Urinary bladder (tissue), 4 donors: ENCODE measurements around the gene ODF2. TPM values are rescaled to one million over a fixed set of nuclear protein-coding genes. Genes with fewer than 3 reads are reported as not detected.
"Not testable (repeated sequence)": the region's sequence is repeated elsewhere in the genome, so short reads cannot be mapped to it uniquely, and the experiment has no call there.

Source experiments
- DNase-seq: peaks from one replicate; pipeline ENCODE4 v3.0.0-alpha.2; 2015; ENCODE audit errors: extremely low spot score
- H3K27ac ChIP-seq: one replicate; pipeline ENCODE4 v1.5.1; 2013; ENCODE audit warnings: low read depth, mild to moderate bottlenecking, moderate library complexity
- H3K36me3 ChIP-seq: one replicate; pipeline ENCODE4 v1.6.1; 2013; ENCODE audit warnings: mild to moderate bottlenecking, moderate library complexity; ENCODE audit not compliant: insufficient read depth
- H3K4me1 ChIP-seq: one replicate; pipeline ENCODE4 v1.6.1; 2013; ENCODE audit warnings: mild to moderate bottlenecking, moderate library complexity; ENCODE audit not compliant: insufficient read depth
- H3K4me3 ChIP-seq: one replicate; pipeline ENCODE4 v1.5.1; 2013; ENCODE audit warnings: low read depth, low read length
- WGBS: extraction: QIAGEN DNeasy Blood & Tissue Kit; methylation state at CpG from one replicate; pipeline ENCODE4 v1.1.7; 2013; 5-methylcytosine and 5-hydroxymethylcytosine counted together
- polyA plus RNA-seq: library from polyadenylated mRNA; stranded (reverse); fragments of 200-250 nt; gene quantifications from one replicate; pipeline ENCODE4 v1.2.3, GENCODE V29; 2013
- total RNA-seq: library from RNA; depleted of rRNA; stranded (reverse); fragments of >200 nt; gene quantifications from one replicate; pipeline ENCODE4 v1.2.3, GENCODE V29; 2014
- donor health status: healthy with polysubstance abuse.
- donor health status: healthy.

Gene ODF2
- total and polyA plus RNA-seq, 2 donors = 25.4 to 27.5 TPM

DNA sequence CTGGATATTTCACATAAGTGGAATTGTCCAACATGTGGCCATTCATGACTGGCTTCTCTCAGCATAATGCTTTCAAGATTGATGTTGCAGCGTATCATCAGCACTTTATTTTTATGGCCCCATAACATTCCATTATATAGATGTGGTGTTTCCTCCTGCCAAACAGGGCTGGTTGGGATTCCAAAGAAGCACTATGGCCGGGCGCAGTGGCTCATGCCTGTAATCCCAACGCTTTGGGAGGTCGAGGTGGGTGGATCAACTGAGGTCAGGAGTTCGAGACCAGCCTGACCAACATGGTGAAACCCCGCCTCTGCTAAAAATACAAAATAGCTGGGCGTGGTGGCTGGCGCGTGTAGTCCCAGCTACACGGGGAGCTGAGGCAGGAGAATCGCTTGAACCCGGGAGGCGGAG is 47.6 kb downstream of the ODF2 start:
- WGBS = 22% methylated on average over 14 of the region's 14 CpGs
- DNase-seq, H3K4me3 ChIP-seq, H3K27ac ChIP-seq, H3K4me1 ChIP-seq, H3K36me3 ChIP-seq: not testable (repeated sequence)

DNA sequence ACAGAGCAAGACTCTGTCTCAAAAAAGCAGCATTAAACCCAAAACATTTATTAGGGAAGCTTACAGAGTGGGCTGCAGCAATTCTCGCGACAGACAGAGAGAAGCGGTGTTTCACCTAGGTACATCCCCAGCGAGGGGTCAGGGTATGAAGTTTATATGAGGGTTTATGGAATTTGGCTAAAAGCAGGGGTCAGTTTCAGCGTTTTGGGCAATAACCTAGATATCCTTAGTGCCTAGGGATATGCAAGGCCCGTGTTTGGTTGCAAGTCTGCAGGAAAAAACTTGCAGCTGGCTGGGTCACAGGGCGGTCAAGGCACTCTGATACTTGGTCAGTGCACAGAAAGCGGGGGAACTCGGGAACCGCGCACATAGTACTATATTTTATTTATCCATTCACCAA is 48.1 kb downstream of the ODF2 start:
- 11% methylated on average over 11 of the region's 11 CpGs for WGBS
- no peak overlapping the region for H3K4me3 ChIP-seq
- H3K27ac ChIP-seq = no peak overlapping the region
- H3K36me3 ChIP-seq = no peaks in the 10 kb centered on the region
- H3K4me1 ChIP-seq = no peaks in the 10 kb centered on the region
- no peak for DNase-seq

DNA sequence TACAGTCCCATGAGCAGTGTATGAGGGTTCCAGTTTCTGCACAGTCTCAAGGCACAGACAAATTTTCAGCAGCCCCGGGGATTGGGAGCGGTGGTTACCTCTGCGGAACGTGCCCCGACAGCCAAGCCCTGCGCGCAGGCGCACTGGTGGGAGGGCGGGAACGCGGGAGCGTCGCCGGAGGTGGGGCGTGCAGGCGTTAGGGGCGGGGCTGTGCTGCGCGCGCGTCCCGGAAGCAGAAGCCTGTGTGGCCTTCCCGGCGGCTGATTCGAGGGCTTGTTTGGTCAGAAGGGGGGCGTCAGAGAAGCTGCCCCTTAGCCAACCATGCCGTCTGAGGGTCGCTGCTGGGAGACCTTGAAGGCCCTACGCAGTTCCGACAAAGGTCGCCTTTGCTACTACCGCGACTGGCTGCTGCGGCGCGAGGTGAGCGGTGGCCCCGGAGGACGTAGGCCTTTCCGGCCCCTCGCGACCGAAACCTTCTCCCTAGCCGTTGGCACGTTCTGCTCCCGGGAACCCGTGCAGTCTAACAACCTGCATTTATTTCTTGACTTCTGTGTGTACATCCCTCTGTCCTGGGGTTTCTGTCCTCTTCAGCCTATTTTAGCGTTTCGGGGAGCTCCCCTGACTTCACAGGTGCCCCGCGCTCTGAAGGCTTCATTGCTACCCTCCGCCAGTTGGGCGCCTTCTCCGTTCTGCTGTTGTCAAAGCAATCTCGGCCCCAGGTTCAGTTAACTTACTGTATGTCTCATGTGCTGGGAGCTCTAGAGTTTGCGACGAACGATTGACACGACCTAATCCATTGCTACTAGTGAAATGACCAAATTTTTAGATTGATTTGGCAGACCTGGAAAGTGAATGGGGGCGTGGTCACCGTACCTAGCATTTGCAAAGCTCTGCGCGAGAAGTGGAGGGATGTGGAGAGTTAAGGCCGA is 48.9 kb downstream of the ODF2 start, which contains the start of gene GLE1:
TSS of gene GLE1 (plus strand) at position 235 of the 929 bp plus-strand sequence. CDS start at position 322, 87 bp downstream.
- peak within 1 kb of the TSS; percentile 78 for H3K27ac ChIP-seq
- H3K4me3 ChIP-seq = peak within 1 kb of the TSS; percentile 69
- DNase-seq = peak; percentile 84
- under 1% methylated on average over 64 of the region's 64 CpGs for WGBS
- H3K4me1 ChIP-seq = no peaks in the 10 kb centered on the region
- no peaks in the 10 kb centered on the region for H3K36me3 ChIP-seq

DNA sequence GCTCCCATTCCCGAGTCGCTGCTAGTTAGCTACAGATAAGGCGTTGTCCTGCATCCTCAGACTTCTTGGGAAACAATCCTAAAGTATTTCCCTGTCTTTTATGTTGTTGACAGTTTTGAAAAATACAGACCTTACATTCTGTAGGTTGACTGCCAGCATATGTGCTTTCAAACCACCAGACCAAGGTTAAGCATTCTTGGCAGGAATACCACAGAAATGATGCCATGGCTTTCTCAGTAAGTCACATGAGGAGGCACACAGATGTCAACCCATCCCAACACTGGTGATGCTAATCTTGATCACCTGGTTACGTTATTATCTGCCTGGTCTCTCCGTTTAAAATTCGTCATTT is 49.6 kb downstream of the ODF2 start:
- peak overlapping the region; percentile 69 for H3K4me3 ChIP-seq
- no peak for DNase-seq
- H3K4me1 ChIP-seq = no peaks in the 10 kb centered on the region
- H3K36me3 ChIP-seq = peaks cover 5% of the 10 kb centered on the region
- 23% methylated on average over 6 of the region's 6 CpGs for WGBS
- no peak overlapping the region for H3K27ac ChIP-seq

DNA sequence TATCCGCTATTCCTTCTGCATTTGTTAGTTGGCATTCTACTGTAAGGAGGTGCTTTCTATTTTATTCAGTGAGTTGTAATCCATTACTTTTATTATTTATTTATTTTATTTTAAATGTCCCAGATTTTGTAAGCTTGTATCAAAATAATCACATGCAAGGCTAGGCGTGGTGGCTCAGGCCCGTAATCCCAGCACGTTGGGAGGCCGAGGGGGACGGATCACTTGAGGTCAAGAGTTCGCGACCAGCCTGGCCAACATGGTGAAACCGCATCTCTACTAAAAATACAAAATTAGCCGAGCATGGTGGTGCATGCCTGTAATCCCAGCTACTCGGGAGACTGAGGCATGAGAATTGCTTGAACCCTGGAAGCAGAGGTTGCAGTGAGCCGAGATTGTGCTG is 50.1 kb downstream of the ODF2 start:
- H3K27ac ChIP-seq, H3K36me3 ChIP-seq, H3K4me3 ChIP-seq, DNase-seq, H3K4me1 ChIP-seq: not testable (repeated sequence)
- WGBS = 76% methylated on average over 12 of the region's 12 CpGs

DNA sequence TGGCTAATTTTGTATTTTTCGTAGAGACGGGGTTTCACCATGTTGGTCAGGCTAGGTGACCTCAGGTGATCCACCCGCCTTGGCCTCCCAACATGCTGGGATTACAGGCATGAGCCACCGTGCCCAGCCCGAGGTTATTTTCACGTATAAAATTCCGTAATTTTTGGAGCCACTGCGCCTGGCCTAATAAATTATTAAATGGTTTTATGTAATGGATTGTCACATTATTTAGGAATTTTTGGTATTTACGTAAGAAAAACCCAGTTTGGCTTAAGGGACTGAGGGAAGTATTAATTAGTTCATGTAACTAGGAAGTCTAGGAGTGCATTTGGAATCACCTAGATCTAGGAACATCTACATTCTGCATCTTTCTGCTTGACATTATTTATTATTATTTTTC is 57.0 kb downstream of the ODF2 start:
- 95% methylated on average over 9 of the region's 9 CpGs for WGBS

DNA sequence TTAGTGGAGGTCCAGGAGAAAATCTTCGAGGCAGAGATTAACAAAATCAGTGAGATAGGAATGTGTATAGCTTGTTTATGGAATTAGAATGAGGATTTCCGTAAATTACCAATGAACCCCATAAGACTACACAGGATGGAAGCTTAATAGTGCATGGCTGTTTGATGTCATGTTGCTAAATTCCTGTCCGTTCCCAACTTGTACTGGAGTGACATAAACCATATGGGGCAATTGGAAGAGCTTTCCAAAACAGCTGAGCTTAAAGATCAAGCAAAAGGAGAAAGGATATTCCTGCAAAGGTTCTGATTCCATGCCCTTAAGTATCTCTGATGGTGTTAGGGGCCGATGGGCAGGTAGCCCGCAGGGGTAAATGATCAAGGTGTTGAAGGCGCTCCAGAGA is 66.2 kb downstream of the ODF2 start:
- DNase-seq = no peak
- H3K27ac ChIP-seq = no peak overlapping the region
- peaks cover 9% of the 10 kb centered on the region for H3K36me3 ChIP-seq
- peaks cover 3% of the 10 kb centered on the region for H3K4me1 ChIP-seq
- H3K4me3 ChIP-seq = no peak overlapping the region
- WGBS = 77% methylated on average over 6 of the region's 6 CpGs

More for the DNA sequence above, 57.0 kb downstream of the ODF2 start:
- H3K27ac ChIP-seq = no peak overlapping the region
- H3K4me1 ChIP-seq = no peaks in the 10 kb centered on the region
- no peak for DNase-seq
- H3K36me3 ChIP-seq = peaks cover 7% of the 10 kb centered on the region
- no peak overlapping the region for H3K4me3 ChIP-seq

DNA sequence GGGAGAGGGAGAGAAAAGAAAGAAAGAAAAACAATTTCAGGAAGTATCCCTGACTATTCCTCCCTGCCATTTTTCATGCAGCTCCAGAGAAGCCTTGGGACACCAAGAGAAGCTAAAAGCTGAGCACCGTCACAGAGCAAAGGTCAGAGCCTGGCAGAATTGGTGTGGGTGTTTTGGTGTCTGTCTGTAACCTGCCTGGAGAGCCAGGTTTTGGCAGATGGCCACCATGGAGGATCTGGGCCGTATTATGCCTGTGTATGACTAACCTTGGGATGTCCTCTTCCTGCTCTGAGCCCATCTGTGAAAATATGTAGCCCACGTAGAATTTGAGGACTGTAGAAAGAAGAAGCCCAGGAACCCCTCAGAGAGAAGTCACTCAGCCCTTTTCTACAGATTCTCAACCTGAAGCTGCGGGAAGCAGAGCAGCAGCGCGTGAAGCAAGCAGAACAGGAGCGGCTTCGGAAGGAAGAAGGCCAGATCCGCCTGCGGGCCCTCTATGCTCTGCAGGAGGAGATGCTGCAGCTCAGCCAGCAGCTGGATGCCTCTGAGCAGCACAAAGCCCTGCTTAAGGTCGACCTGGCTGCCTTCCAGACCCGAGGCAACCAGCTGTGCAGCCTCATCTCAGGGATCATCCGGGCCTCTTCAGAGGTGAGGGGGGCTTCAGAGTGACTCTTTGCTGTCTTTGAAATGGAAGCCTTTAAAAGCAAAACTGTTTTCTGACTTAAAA is 67.6 kb downstream of the ODF2 start:
- no peak for DNase-seq

DNA sequence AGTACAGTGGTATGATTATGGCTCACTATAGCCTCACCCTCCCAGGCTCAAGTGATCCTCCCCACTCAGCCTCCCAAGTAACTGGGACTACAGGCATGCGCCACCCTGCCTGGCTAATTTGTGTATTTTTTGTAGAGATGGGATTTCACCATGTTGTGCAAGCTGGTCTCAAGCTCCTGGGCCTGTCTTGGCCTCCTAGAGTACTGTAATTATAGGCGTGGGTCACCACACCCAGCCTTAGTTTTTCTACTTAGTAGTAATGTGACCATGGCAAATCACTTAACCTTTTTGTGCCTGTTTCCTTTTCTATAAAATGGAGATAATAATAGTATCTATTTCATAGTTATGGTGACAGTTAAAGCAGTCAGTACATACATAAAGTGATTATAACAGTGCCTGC is 70.9 kb downstream of the ODF2 start:
- Histone ChIP-seq H3K4me1 (peaks cover 3% of the 10 kb centered on the region), H3K4me3 (no peak overlapping the region), H3K36me3 (peaks cover 11% of the 10 kb centered on the region), H3K27ac (no peak overlapping the region)
- no peak for DNase-seq
- WGBS = 93% methylated on average over 2 of the region's 2 CpGs

More for the DNA sequence above, 67.6 kb downstream of the ODF2 start:
- H3K4me3 ChIP-seq = no peak overlapping the region
- WGBS = 30% methylated on average over 13 of the region's 13 CpGs
- H3K4me1 ChIP-seq = peaks cover 3% of the 10 kb centered on the region
- H3K36me3 ChIP-seq = peaks cover 11% of the 10 kb centered on the region
- H3K27ac ChIP-seq = no peak overlapping the region

DNA sequence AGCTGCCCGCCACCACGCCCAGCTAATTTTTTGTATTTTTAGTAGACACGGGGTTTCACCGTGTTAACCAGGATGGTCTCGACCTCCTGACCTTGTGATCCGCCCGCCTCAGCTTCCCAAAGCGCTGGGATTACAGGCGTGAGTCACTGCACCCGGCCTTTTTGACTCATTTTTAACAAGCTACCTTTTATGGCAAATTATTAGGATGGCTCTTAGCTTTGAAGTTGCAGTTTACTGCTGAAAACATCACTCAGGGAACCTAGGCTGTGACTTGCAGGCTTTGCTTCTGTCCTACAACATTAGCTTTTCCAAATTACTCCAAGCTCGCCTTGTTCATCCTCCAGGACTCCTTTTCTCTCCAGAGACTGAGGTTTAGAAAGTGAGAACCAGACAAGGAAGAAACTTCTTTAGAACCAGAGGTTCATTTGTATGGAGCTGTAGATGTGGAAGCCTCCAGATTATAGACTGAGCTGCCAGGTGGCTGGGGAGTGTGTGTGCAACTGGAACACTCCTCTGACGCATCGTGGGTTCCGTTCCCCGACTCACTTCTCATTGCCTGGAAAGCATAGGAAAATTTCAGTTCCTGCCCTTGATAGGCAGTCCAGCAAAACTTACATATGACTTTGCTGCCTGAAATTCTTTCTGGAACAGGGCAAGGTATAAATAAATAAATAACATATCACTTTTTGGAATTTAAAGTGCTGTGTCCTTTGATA is 72.8 kb downstream of the ODF2 start:
- peaks cover 12% of the 10 kb centered on the region for H3K36me3 ChIP-seq
- WGBS = 67% methylated on average over 15 of the region's 15 CpGs
- no peak for DNase-seq
- no peak overlapping the region for H3K27ac ChIP-seq
- H3K4me1 ChIP-seq = peaks cover under 1% of the 10 kb centered on the region
- no peak overlapping the region for H3K4me3 ChIP-seq

DNA sequence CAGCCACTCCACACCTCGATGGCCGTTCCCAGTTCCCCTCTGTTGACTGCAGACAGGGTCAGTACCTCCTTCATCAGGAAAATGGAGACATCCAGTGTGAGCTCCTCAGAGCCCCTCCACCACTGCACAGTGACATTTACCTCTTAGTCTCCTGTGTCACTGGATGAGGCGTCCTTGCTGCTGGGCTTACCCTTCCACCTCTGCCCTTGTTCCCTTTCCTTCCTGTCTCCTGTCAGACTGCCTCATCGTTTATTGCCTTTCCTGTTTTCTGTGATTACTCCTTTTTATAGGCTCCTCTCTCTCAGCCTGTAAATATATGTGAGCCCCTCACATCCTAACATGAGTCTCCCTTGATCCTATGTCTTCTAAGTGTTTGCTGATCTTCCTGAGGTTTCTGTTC is 73.4 kb downstream of the ODF2 start:
- H3K4me3 ChIP-seq = no peak overlapping the region
- DNase-seq = no peak
- 64% methylated on average over 4 of the region's 4 CpGs for WGBS
- no peaks in the 10 kb centered on the region for H3K4me1 ChIP-seq
- no peak overlapping the region for H3K27ac ChIP-seq
- peaks cover 14% of the 10 kb centered on the region for H3K36me3 ChIP-seq

DNA sequence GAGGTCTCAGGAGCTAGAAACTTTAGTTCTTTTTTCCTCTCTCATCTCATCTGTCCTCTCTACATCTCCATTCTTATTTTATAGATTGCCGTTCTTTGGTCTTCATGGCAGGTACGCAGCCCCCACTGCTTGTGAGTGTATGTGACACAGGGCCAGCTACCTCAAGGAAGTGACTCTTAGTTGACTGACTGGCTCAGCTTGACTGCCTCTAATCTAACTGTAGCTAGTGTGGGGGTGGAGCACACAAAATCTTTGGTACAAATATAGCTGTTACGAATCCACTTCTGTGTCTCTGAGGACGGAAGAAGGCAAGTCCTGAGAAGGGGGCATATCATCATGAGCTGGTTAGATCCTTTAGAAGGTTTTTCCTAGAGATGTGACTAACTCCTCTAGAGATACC is 76.8 kb downstream of the ODF2 start:
- 92% methylated on average over 4 of the region's 4 CpGs for WGBS
- Histone ChIP-seq H3K4me3 (no peak overlapping the region), H3K27ac (no peak overlapping the region), H3K36me3 (peaks cover 10% of the 10 kb centered on the region), H3K4me1 (no peaks in the 10 kb centered on the region)
- DNase-seq = no peak

DNA sequence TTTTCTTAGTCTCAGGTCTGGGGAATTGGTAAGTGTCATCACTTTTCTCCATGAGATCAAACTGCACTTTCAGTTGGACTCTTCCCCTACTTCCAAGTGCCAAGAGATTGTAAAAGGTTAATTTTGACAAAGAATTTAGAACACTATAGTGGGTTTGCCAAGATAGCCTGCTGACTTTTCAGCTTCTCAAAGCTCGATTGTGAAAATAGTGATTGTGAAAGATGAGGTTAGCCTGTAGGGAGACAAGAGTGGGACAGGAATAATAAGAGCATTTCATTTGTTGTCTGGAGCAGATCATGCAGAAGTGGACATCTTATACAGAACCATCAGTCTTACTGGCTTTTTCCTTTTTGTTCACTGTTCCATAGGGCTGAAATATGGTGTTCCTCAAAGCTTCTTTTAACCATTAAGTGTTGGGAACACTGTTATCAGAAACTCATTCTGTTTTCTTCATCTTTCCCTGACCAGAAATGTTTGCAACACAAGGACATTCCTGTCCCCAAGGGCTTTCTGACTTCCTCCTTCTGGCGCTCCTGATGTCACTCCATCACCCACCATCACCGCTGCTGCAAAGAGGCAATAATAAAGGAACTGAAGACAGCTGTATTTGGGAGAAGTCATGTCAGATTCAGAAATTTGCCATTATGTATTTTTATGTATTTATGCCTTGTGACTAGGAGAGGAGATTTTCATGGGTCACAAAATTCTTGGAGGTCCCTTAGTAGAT is 85.0 kb downstream of the ODF2 start:
- no peak overlapping the region for H3K27ac ChIP-seq
- no peak overlapping the region for H3K4me3 ChIP-seq
- no peak for DNase-seq
- 76% methylated on average over 3 of the region's 3 CpGs for WGBS
- H3K4me1 ChIP-seq = no peaks in the 10 kb centered on the region
- no peaks in the 10 kb centered on the region for H3K36me3 ChIP-seq
